HG03103 (cell line): ENCODE data around the gene TMEM117.

Experiments used
- ATAC-seq: cut with Tn5 transposase; IDR thresholded peaks from one replicate; pipeline ENCODE4 v1.9.1; 2021; ENCODE audit warnings: low read depth; ENCODE audit not compliant: unreplicated experiment

The TMEM117 gene

DNA sequence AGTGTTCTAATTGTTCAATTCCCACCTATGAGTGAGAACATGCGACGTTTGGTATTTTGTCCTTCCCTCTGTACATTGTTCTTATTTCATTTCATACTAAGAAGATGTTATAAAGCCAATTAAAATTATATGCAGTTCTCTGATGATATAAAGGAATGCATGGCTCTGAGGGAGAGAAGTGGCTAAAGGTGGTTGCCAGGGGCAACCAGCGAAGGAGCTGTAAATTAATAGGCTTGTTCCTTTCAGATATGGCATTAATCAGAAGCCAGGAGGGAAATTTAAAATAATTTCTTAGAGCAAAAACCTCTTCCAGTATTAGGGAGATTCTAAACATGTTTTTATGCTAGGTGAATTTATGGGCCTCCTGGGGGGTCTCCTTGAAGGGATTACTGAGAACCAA lies 227.8 kb downstream of the TMEM117 start:
- no peak for ATAC-seq

DNA sequence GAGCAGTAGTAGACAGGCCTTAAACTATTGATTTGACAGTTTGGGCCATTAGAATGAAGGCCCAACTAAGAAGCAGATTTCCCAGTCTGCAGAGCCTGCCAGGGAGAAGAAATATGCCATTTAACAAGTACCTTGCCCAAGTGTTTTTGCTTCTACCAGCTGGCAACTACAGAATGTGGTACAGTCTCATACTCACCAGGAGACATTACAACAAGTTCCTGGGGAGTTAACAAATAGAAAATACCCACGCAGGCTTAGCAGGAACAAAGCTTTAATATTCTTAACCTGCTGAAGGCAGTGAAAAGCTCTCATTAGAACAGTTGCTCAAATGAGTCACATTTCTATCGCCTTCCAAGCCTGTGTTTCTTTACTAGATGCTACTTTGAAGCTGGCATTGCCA lies 241.0 kb downstream of the TMEM117 start:
- ATAC-seq, result no peak

GRCh38 chr12:44077294-44077693 lies 241.4 kb downstream of the TMEM117 start:
- ATAC-seq, result no peak

DNA sequence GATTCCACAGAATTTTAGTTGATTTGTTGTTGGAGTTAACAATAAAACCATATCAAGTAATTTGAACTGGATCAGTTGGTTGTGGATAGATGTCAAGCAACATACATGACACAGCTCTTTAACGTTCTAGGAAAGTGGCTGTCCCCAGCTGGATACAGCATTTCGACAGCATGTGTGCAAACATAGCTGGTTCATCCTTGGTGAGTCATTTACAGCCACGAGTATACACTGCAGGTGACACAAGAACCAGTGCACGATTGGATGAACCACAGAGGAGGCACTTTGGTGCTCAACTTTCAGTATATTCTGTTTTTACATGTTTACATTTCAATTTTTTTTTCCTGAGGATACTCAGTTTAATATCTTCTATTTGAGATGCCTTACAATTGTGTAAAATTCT lies 242.4 kb downstream of the TMEM117 start:
- no peak for ATAC-seq

DNA sequence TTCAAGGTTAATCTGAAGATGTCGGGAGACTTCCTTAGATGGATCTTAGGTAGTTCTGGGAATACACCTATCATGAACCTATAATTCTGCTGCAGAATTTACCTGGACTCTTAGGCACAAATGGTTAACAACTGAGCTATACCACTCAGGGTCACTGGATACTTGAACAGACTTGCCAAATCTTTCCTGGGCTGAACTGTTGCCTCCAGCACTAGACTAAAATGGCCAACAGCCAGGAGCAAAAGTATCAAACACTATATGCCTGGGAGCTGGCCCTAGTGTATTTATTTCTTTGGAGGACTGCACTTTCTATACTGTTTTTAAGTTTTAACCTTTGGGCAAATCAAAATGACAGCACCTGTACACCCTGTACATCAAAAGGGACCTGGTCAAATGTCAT lies 252.8 kb downstream of the TMEM117 start:
- no peak for ATAC-seq

GRCh38 chr12:44091948-44092606 lies 256.2 kb downstream of the TMEM117 start:
- no peak for ATAC-seq

DNA sequence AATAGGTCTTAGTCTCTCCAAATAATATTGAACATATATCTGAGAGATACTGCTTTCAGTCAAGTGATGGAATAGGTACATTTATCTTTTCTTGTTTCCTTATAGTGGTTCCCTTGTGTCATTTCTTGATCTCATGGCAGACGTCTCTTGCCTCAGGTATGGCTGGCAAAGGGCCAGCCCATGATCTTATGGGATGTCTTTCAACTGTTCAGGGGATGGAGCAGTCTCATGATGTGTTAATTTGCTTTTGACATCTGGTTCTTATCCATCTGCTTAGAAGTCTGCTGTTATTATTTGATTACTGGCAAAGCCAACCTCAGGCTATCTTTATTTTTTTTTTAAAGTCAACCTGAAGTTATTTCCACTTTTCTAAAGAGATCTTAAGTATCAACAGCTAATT lies 262.9 kb downstream of the TMEM117 start:
- no peak for ATAC-seq

DNA sequence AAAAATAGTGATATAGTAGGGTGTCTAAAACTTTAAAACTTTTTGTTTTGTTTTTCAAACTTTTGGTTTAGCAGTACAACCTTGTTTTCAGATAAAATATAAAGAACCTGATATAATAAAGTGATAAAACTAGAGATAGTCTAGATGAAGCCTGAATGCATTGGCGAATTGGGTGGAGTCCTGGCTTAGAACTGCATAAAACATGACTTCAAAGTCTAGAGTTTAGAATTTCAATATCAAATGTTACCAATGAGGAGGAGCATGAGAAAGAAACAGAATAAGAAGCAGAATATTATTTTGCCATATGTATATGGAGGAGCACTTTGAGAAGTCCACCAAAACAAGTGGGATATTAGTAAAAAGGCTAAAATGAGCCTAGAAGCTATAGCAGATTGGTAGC lies 263.6 kb downstream of the TMEM117 start:
- no peak for ATAC-seq

GRCh38 chr12:44100264-44100663 lies 264.4 kb downstream of the TMEM117 start:
- no peak for ATAC-seq

GRCh38 chr12:44101475-44101874 lies 265.6 kb downstream of the TMEM117 start:
- ATAC-seq, result no peak

DNA sequence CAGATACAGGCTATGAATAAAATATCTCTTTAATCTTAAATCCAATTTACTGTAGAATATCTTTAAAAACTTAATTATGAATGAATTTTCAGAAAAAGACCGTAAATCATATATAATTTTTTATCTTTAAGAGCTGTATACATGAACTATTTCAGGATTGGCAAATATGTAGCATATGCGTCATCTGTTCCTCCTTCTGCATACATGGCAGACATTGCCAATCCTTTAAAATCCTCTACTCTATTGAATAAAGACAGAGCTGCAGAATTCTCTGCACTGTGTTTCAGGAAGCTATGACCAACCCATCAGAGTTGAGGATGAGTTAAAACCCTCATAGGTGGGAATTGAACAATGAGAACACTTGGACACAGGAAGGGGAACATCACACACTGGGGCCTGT lies 279.0 kb downstream of the TMEM117 start:
- ATAC-seq, result no peak

GRCh38 chr12:44117337-44117736 lies 281.5 kb downstream of the TMEM117 start:
- no peak for ATAC-seq

GRCh38 chr12:44118946-44119345 lies 283.1 kb downstream of the TMEM117 start:
- ATAC-seq, result no peak

DNA sequence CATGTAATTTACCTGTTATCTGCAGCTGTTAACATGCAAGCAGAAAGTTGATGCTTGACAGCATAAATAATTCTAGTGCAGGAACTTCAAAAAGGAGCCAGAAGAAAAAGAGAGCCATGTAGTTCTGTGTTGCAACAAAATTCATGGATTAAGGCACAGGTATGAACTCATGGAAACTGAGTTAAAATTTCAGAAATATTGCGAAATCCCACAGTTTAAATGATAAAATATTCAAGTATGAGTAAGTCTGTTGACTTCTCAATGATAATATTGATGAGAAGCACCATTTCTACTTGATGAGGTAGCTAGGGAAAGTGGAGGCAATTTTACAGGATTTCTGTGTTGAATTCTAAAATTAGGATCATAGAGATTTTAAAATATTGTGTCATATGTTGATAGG lies 290.9 kb downstream of the TMEM117 start:
- ATAC-seq, result no peak

DNA sequence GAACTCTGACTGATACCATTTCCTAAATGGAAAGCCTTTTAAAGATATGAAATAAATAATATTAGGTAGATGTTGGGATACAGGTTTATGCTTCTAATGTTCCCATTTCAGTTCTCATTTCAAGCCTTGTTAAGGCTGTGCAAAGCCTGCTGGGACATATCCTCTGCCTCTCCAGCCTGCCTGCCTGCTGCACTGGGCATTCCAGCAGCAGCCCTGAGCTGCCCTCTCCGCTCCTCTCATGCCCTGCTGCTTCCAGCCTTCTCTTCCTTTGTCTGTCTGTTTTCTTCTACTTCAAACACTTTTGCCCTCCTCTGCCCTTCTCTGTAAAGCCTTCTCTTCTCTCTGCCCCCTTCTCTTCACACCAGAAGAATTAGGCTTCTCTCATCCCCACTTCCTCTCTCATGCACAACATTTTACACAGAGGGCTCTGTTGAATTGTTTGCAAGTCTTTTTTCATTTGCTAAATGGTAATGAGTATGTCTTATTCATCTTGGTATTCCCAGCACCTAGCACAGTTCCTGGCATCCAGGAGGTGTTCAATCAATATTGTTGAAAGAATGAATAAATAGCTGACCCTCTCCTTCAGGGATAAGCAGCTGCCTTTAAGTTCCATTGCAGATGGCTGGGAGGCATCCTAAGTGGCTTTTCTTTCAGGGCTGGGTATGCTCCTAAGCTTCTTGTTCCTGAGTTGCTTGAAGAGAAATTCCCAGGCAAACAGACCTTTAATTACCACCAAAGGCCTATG lies 292.3 kb downstream of the TMEM117 start:
- ATAC-seq, result no peak

DNA sequence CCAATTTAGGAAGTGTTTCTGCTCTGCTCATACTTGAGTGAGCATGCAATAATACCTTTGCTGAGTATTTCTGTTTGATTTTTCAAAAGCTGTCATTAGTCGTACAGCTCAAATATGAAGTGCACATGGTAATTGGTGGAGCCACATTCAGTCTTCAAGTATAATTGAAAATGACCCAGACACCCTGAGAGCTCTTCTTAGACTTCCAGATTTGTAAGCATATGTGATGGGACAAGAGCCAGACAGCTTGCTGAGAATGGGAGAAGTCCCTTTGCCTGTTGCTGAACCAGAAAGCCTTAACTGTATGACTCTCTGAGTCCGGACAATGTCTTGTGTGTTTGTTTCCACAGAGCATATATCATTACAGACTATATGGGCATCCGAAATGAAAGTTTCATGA lies 307.3 kb downstream of the TMEM117 start:
- no peak for ATAC-seq

DNA sequence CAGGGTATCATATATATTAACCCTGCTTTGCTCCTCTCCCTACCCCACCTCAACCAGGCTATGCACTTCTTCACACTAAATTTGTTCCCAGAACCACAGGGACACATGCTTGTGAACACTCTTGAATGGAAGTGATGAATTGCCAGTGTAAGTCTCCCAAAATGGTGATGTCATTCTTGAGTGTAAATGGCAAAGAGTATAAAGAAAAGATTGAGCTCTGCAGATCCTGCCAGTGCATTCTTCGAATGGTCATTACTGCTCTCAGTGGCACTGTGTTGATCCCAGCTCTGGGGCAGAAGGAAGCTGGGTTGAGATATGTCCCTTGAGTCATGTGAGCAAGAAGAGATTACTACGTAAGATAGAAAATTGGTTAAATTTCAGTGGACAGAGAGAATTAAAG lies 313.1 kb downstream of the TMEM117 start:
- no peak for ATAC-seq

DNA sequence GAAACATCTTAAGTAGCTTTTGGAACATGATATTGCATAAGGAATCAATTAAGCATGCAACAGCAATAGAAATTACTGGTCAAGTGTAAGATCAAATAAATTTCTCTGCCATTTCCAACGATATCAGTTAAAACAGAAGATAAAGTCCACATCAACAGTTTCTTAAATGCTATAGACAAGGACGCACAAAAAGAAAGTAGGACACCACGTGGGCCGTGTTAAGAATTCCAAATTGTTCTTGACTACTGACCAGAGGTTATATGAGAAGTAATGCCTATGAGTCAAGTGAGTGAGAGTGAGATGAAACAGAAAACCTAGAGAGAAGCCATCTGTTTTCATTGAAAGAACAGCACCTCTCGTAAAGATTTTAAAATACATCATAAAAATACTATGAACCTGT lies 318.2 kb downstream of the TMEM117 start:
- no peak for ATAC-seq

DNA sequence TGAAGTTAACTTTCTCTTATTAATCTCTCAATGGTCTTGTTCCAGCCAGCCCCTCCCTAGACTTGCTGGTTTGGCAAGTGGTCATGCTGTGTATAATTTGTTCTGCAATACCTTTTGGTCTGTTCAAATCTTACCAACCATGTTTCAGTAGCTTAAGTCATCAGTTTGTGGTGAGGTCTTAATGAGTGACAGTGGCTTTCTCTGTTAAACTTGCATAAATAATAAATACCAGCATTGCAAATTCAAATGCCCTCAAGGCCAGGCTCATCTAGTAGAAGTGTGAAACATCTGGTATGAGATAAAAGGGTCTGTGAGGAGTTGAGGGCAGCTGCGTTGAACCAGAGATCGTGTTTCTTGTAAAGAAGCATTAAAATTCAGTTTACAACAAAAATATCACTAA lies 319.5 kb downstream of the TMEM117 start:
- no peak for ATAC-seq

DNA sequence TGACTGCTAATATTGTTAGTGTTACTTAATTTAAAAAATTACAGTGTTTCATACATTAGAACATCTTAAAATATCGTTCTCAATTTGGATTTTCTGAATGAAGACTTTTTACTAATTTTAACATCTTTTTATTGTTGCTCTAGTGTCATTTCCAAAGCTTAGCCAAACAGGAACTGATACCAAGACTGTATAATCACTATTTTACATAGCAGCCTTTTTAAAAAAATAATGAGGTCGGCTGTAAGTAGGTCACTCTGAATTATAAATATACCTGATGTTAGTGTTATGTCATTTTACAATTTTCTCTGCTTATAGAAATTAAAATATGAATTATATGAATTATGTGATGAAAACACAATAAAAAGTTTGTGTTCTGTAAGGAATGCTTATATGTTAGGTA lies 321.5 kb downstream of the TMEM117 start:
- peak; percentile 97 for ATAC-seq

DNA sequence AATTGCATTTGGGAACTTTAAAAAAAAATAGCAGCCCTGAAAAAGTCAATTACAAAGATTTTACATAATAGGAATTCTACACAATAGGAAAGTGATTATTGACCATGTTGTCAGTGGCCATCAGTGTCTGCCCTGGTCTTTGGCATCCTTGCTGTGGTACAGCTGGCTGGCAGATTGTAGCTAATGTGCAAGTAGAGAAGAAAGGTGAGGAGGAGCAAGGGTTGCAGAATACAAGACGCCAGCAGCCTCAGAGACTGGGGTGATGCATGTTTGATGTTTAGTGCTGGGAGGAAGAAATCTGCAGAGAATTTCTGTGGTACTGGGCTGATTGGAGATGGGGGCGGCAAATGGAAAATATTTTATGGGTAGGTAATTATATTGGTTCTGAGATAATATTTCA lies 322.9 kb downstream of the TMEM117 start:
- ATAC-seq, result no peak

DNA sequence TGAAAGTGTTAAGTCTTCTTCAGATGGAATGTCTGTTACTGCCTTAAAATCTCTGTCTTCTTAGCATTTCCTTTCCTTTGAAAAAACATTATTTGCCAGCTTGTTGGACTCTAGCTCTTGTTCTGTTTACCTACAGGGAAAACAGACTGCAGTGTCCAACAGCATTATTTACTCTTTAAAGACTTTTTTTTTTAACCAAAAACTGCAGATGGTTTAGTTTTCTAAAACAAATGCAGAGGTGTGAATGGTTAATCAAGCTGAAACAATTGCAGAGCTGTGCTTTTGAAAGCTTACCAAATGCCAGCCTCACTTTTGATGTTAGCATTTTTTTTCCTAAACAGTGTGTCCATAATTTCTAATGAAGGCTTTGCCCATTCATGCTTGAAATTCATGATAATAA lies 323.3 kb downstream of the TMEM117 start:
- ATAC-seq, result no peak
